ENCODE results near the gene CDKN2A. TPM values are rescaled to one million over a fixed set of nuclear protein-coding genes. Genes with fewer than 3 reads are reported as not detected.

The CDKN2A gene
- total RNA-seq: 1.5 TPM

- DNase-seq (ENCODE audit: low spot score): no peak
- intact Hi-C loops (cut with DNase I): no loop called here
- ATAC-seq: peak; percentile 36
These were observed at the start of gene CDKN2A for GRCh38 chr9:21993893-21994555. CDKN2A (minus strand) TSS chr9:21994392.

- DNase-seq (ENCODE audit: low spot score) (no peak), ATAC-seq (no peak)
- intact Hi-C loops (cut with DNase I): no loop called here
These were observed 49.7 kb upstream of the CDKN2A start for GRCh38 chr9:22043928-22044327.

GRCh38 chr9:22041775-22042174 lies 47.6 kb upstream of the CDKN2A start:
- intact Hi-C loops (cut with DNase I): no loop called here
- no peak for ATAC-seq

GRCh38 chr9:22041344-22041743 lies 47.2 kb upstream of the CDKN2A start:
- intact Hi-C loops (cut with DNase I): no loop called here
- ATAC-seq: no peak
- DNase-seq (ENCODE audit: low spot score): no peak

More at GRCh38 chr9:22041775-22042174, 47.6 kb upstream of the CDKN2A start:
- no peak for DNase-seq (ENCODE audit: low spot score)

GRCh38 chr9:22040760-22041159 lies 46.6 kb upstream of the CDKN2A start:
- ATAC-seq (no peak), DNase-seq (ENCODE audit: low spot score) (no peak)
- intact Hi-C loops (cut with DNase I): no loop called here

- no peak for DNase-seq (ENCODE audit: low spot score)
- ATAC-seq: peak; percentile 65
- intact Hi-C loops (cut with DNase I): no loop called here
These were observed 45.1 kb upstream of the CDKN2A start for GRCh38 chr9:22039258-22039657.

GRCh38 chr9:22037954-22038690 lies 43.9 kb upstream of the CDKN2A start:
- intact Hi-C loops (cut with DNase I): no loop called here
- no peak for DNase-seq (ENCODE audit: low spot score)
- peak; percentile 55 for ATAC-seq

- intact Hi-C loops (cut with DNase I): no loop called here
- DNase-seq (ENCODE audit: low spot score): no peak
- no peak for ATAC-seq
These were observed 42.9 kb upstream of the CDKN2A start for GRCh38 chr9:22036866-22037626.

- no peak for DNase-seq (ENCODE audit: low spot score)
- intact Hi-C loops (cut with DNase I): no loop called here
These were observed 41.4 kb upstream of the CDKN2A start for GRCh38 chr9:22035591-22036011.

GRCh38 chr9:22033012-22033630 lies 38.9 kb upstream of the CDKN2A start:
- intact Hi-C loops (cut with DNase I): no loop called here
- DNase-seq (ENCODE audit: low spot score) (no peak), ATAC-seq (no peak)

More at GRCh38 chr9:22035591-22036011, 41.4 kb upstream of the CDKN2A start:
- ATAC-seq: no peak

GRCh38 chr9:22031655-22032411 lies 37.6 kb upstream of the CDKN2A start:
- ATAC-seq: no peak
- no peak for DNase-seq (ENCODE audit: low spot score)
- intact Hi-C loops (cut with DNase I): no loop called here

- intact Hi-C loops (cut with DNase I): no loop called here
- DNase-seq (ENCODE audit: low spot score) (no peak), ATAC-seq (peak; percentile 69)
These were observed 36.0 kb upstream of the CDKN2A start for GRCh38 chr9:22030101-22030598.

- no peak for ATAC-seq
- intact Hi-C loops (cut with DNase I): no loop called here
- DNase-seq (ENCODE audit: low spot score): no peak
These were observed 35.0 kb upstream of the CDKN2A start for GRCh38 chr9:22029231-22029630.

GRCh38 chr9:22028394-22028793 lies 34.2 kb upstream of the CDKN2A start:
- no peak for ATAC-seq
- no peak for DNase-seq (ENCODE audit: low spot score)
- intact Hi-C loops (cut with DNase I): no loop called here

- no peak for ATAC-seq
- no peak for DNase-seq (ENCODE audit: low spot score)
- intact Hi-C loops (cut with DNase I): no loop called here
These were observed 32.5 kb upstream of the CDKN2A start for GRCh38 chr9:22026696-22027095.

GRCh38 chr9:22022396-22022795 lies 28.2 kb upstream of the CDKN2A start:
- DNase-seq (ENCODE audit: low spot score): no peak
- ATAC-seq: no peak
- intact Hi-C loops (cut with DNase I): no loop called here

GRCh38 chr9:22010866-22011625 lies 16.9 kb upstream of the CDKN2A start:
- intact Hi-C loops (cut with DNase I): loop anchor here (10.0 kb wide), 1 partner anchor 196 kb away; no protein-coding TSS in a partner anchor
- DNase-seq (ENCODE audit: low spot score) (peak; percentile 60), ATAC-seq (no peak)

- intact Hi-C loops (cut with DNase I): no loop called here
- DNase-seq (ENCODE audit: low spot score): no peak
- no peak for ATAC-seq
These were observed 15.3 kb upstream of the CDKN2A start for GRCh38 chr9:22009506-22009867.

Data from sciatic nerve (tissue), 2 donors.